B cell (primary cell): ENCODE results near the gene LHX1. TPM values are rescaled to one million over a fixed set of nuclear protein-coding genes. Genes with fewer than 3 reads are reported as not detected.

ENCODE experiments used
- ATAC-seq: fragments of 200-7000 bp; cut with Tn5 transposase; one replicate; pipeline ENCODE4 v1.10.0; 2021; ENCODE audit warnings: low read depth, mild to moderate bottlenecking, moderate number of reproducible peaks, moderate library complexity
- CTCF ChIA-PET: fragments of 350-600 bp; sonication (Branson Sonifier 250); formaldehyde crosslinking; loops from one replicate; lab custom pipeline; 2021; ENCODE audit warnings: antibody characterized with exemption, inconsistent platforms; lab: Charles Lee
- POLR2A ChIA-PET: fragments of 350-600 bp; sonication (Branson Sonifier 250); formaldehyde crosslinking; loops from one replicate; lab custom pipeline; 2021; ENCODE audit warnings: antibody characterized with exemption; lab: Charles Lee
- DNase-seq: peaks from one replicate; pipeline ENCODE4 v3.0.0; 2013
- H2AFZ ChIP-seq: 2 replicates; pipeline ENCODE4 v1.6.1; 2012; ENCODE audit warnings: mild to moderate bottlenecking, low read depth, low read length; ENCODE audit not compliant: insufficient read depth, poor library complexity, severe bottlenecking
- H3K27ac ChIP-seq, 2 donors: 1 replicate in 1 of 2; 2 replicates in 1 of 2; pipeline ENCODE4 v1.5.1; 2012 to 2013; ENCODE audit warnings: low read length in 2 of 2, mild to moderate bottlenecking in 2 of 2, moderate library complexity in 1 of 2
- H3K27me3 ChIP-seq, 4 experiments: fragments of 200-600 bp in 1 of 4; sonication (generic) in 1 of 4; replicated peaks in 1 of 4; 1 replicate in 2 of 4; 2 replicates in 2 of 4; pipeline versions ENCODE4 v1.6.1 to v1.7.0; 2013 to 2016; ENCODE audit warnings: low read length in 3 of 4, mild to moderate bottlenecking in 2 of 4, mixed read lengths in 1 of 4, moderate library complexity in 1 of 4; ENCODE audit not compliant: insufficient read depth in 4 of 4, control insufficient read depth in 3 of 4; ENCODE audit errors: control extremely low read depth in 1 of 4
- H3K36me3 ChIP-seq, 2 experiments: replicated peaks in 1 of 2; 1 replicate in 1 of 2; 2 replicates in 1 of 2; pipeline versions ENCODE4 v1.6.1 to v1.7.1; 2013; ENCODE audit warnings: low read length in 1 of 2; ENCODE audit not compliant: insufficient read depth in 2 of 2, control insufficient read depth in 1 of 2; ENCODE audit errors: control extremely low read depth in 1 of 2, extremely low read depth in 1 of 2
- H3K4me1 ChIP-seq, 2 donors: fragments of 200-600 bp in 1 of 2; sonication (generic) in 1 of 2; 1 replicate in 1 of 2; 2 replicates in 1 of 2; pipeline versions ENCODE4 v1.5.1 to v1.6.1; 2013 to 2017; ENCODE audit warnings: low read length in 2 of 2; ENCODE audit not compliant: control insufficient read depth in 2 of 2, insufficient read depth in 2 of 2
- H3K4me2 ChIP-seq: replicated peaks from 2 replicates; pipeline ENCODE3; 2012; ENCODE audit warnings: mild to moderate bottlenecking, low read depth, low read length; ENCODE audit not compliant: poor library complexity, severe bottlenecking
- H3K4me3 ChIP-seq, 5 experiments: fragments of 200-600 bp in 1 of 5; sonication (generic) in 1 of 5; 1 replicate in 3 of 5; 2 replicates in 2 of 5; pipeline versions ENCODE4 v1.5.1 to v1.7.0; 2011 to 2016; ENCODE audit warnings: low read length in 4 of 5, mild to moderate bottlenecking in 4 of 5, low read depth in 2 of 5, control low read depth in 1 of 5, moderate library complexity in 1 of 5; ENCODE audit not compliant: insufficient read depth in 1 of 5; ENCODE audit errors: control extremely low read depth in 1 of 5, extremely low read depth in 1 of 5
- H3K79me2 ChIP-seq: fragments of 200-600 bp; sonication (generic); one replicate; pipeline ENCODE4 v1.6.0; 2016; ENCODE audit warnings: low read length; ENCODE audit not compliant: control insufficient read depth, insufficient read depth
- H3K9ac ChIP-seq: fragments of 200-600 bp; sonication (generic); 2 replicates; pipeline ENCODE4 v1.6.1; 2017; ENCODE audit warnings: mild to moderate bottlenecking, low read length, moderate library complexity
- H3K9me3 ChIP-seq, 3 donors: one replicate each; pipeline versions ENCODE4 v1.6.1 to v1.7.1; 2013; ENCODE audit warnings: low read length in 2 of 3; ENCODE audit not compliant: control insufficient read depth in 2 of 3, insufficient read depth in 1 of 3; ENCODE audit errors: control extremely low read depth in 1 of 3
- H4K20me1 ChIP-seq: 2 replicates; pipeline ENCODE4 v1.6.0; 2012; ENCODE audit warnings: mild to moderate bottlenecking, low read length; ENCODE audit not compliant: insufficient read depth, control insufficient read depth, poor library complexity, severe bottlenecking
- H3K27ac Mint-ChIP-seq: one replicate; pipeline ENCODE4 v1.8.0; 2021; ENCODE audit warnings: mixed read lengths
- H3K27me3 Mint-ChIP-seq: one replicate; pipeline ENCODE4 v1.8.0; 2021; ENCODE audit warnings: mixed read lengths
- H3K4me1 Mint-ChIP-seq: one replicate; pipeline ENCODE4 v1.8.0; 2021; ENCODE audit warnings: mixed read lengths
- H3K4me3 Mint-ChIP-seq: one replicate; pipeline ENCODE4 v1.8.0; 2021; ENCODE audit warnings: mixed read lengths
- H3K9me3 Mint-ChIP-seq: one replicate; pipeline ENCODE4 v1.8.0; 2022; ENCODE audit warnings: mixed read lengths; ENCODE audit not compliant: insufficient read depth
- EZH2 ChIP-seq: IDR thresholded peaks from 2 replicates; pipeline ENCODE4 v1.6.1; 2012; ENCODE audit warnings: borderline replicate concordance, low read depth, mild to moderate bottlenecking, moderate library complexity, low read length; ENCODE audit not compliant: insufficient read depth, poor library complexity, severe bottlenecking
- WGBS: methylation state at CpG from one replicate; pipeline ENCODE4 v1.1.5; 2013; ENCODE audit warnings: missing lambda C conversion rate; ENCODE audit not compliant: insufficient coverage; 5-methylcytosine and 5-hydroxymethylcytosine counted together
- intact Hi-C: fragments of 100-400 bp; cut with micrococcal nuclease; formaldehyde crosslinking; loops from one replicate; pipeline ENCODE4 v1.10.0; 2022
- polyA plus RNA-seq: library from polyadenylated mRNA; depleted of rRNA; stranded (reverse); fragments of >200 nt; gene quantifications from 2 replicates; pipeline ENCODE4 v1.2.3, GENCODE V29; 2012
- total RNA-seq, 2 donors: library from RNA; stranded (reverse); fragments of 120-200 nt in 1 of 2; gene quantifications; 1 replicate in 1 of 2; 2 replicates in 1 of 2; pipeline versions ENCODE4 v1.2.3 to v1.2.4, GENCODE V29; 2013 to 2022
- TF ChIP-seq, protein P1 (sequence below): fragments of 200-600 bp; IDR thresholded peaks from one replicate; pipeline ENCODE4 v1.8.0; 2022; ENCODE audit warnings: antibody characterized with exemption, mild to moderate bottlenecking

The LHX1 gene
- total and polyA plus RNA-seq, 2 donors (not counting 1 experiment from before 2014, with no cell fraction given), result not detected

- Histone ChIP-seq H2AFZ (no peak overlapping the region), H3K9me3 (no peaks in the 10 kb centered on the region), H3K4me1 (no peaks in the 10 kb centered on the region), H3K9ac (no peak overlapping the region), H4K20me1 (peaks cover 52% of the 10 kb centered on the region), H3K79me2 (peaks cover 64% of the 10 kb centered on the region), H3K36me3 (peaks cover 8 to 14% of the 10 kb centered on the region in 2 experiments), H3K4me2 (no peak overlapping the region), H3K4me3 (no peak overlapping the region), H3K27ac (no peak overlapping the region), H3K27me3 (no peaks in the 10 kb centered on the region)
- TF ChIP-seq EZH2, result no peak
- TF ChIP-seq, protein P1, sequence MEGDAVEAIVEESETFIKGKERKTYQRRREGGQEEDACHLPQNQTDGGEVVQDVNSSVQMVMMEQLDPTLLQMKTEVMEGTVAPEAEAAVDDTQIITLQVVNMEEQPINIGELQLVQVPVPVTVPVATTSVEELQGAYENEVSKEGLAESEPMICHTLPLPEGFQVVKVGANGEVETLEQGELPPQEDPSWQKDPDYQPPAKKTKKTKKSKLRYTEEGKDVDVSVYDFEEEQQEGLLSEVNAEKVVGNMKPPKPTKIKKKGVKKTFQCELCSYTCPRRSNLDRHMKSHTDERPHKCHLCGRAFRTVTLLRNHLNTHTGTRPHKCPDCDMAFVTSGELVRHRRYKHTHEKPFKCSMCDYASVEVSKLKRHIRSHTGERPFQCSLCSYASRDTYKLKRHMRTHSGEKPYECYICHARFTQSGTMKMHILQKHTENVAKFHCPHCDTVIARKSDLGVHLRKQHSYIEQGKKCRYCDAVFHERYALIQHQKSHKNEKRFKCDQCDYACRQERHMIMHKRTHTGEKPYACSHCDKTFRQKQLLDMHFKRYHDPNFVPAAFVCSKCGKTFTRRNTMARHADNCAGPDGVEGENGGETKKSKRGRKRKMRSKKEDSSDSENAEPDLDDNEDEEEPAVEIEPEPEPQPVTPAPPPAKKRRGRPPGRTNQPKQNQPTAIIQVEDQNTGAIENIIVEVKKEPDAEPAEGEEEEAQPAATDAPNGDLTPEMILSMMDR, result no peak
- CTCF ChIA-PET, result no interaction called here
- H3K4me3 Mint-ChIP-seq, result no peak overlapping the region
- peaks cover 22% of the 10 kb centered on the region for H3K4me1 Mint-ChIP-seq
- no peaks in the 10 kb centered on the region for H3K9me3 Mint-ChIP-seq
- no peak for ATAC-seq
- H3K27me3 Mint-ChIP-seq, result no peaks in the 10 kb centered on the region
- POLR2A ChIA-PET, result no interaction called here
- intact Hi-C loops, result no loop called here
- no peak for DNase-seq
- no peak overlapping the region for H3K27ac Mint-ChIP-seq
Measured at GRCh38 chr17:36972186-36972700, 35.0 kb downstream of the LHX1 start.

- H3K4me3 ChIP-seq, result no peak overlapping the region
Measured at GRCh38 chr17:36972905-36973304, 35.6 kb downstream of the LHX1 start.

More at GRCh38 chr17:36972905-36973304, 35.6 kb downstream of the LHX1 start:
- peaks cover 52% of the 10 kb centered on the region for H4K20me1 ChIP-seq
- peaks cover 60% of the 10 kb centered on the region for H3K79me2 ChIP-seq
- peaks cover 27% of the 10 kb centered on the region for H3K4me1 Mint-ChIP-seq
- H3K27ac Mint-ChIP-seq, result no peak overlapping the region
- POLR2A ChIA-PET, result no interaction called here
- DNase-seq (no peak), ATAC-seq (no peak)
- no peaks in the 10 kb centered on the region for H3K9me3 Mint-ChIP-seq
- H3K27ac ChIP-seq, result no peak overlapping the region
- H3K4me3 Mint-ChIP-seq, result no peak overlapping the region
- no peaks in the 10 kb centered on the region for H3K27me3 ChIP-seq
- no peaks in the 10 kb centered on the region for H3K4me1 ChIP-seq
- peaks cover 8 to 14% of the 10 kb centered on the region in 2 experiments for H3K36me3 ChIP-seq
- H3K9me3 ChIP-seq, result no peaks in the 10 kb centered on the region
- intact Hi-C loops, result no loop called here
- no peak overlapping the region for H2AFZ ChIP-seq
- WGBS, result no CpG with 5 or more reads among the region's 1 CpG
- H3K9ac ChIP-seq, result no peak overlapping the region
- no peaks in the 10 kb centered on the region for H3K27me3 Mint-ChIP-seq
- no peak overlapping the region for H3K4me2 ChIP-seq
- TF ChIP-seq, protein P1, result no peak
- no peak for TF ChIP-seq EZH2
- CTCF ChIA-PET, result no interaction called here
